ENCODE measurements around the gene MRPS6. TPM values are rescaled to one million over a fixed set of nuclear protein-coding genes. Genes with fewer than 3 reads are reported as not detected.

Gene MRPS6
- total and polyA plus RNA-seq, 2 of the 4 experiments (the other 2 are of a cell fraction) = 7.5 to 35.1 TPM

DNA sequence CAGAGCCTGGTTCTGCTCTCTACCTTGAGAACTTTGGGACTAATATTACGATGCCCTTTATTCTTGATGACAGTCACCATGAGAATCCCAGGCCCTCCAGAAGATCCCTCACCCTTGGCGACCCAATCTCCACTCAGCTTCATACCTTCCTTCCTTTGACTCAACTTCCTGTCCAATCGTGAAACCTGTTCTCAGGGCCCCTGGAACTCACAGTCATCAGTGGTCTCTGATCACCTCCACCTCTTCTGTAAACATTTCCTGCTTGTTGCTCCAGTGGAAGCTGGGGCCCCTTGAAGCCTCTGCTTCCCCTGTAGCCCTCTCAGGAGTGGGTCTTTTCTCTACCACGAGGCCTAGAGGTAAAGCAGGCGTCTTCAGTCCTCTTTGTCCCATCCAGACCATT is 79.1 kb downstream of the MRPS6 start:
- H4K91ac ChIP-seq (ENCODE audit: insufficient read depth, low read depth, low read length) = no peak overlapping the region
- DNase-seq (no peak), ATAC-seq (ENCODE audit: low read depth) (no peak)
- H3K27me3 ChIP-seq (ENCODE audit: control insufficient read depth, insufficient read depth, low read length) = no peaks in the 10 kb centered on the region
- H3K27ac ChIP-seq (ENCODE audit: insufficient read depth, low read length) = no peak overlapping the region
- no peak overlapping the region for H3K23ac ChIP-seq (ENCODE audit: low read depth, low read length)
- H4K20me1 ChIP-seq (ENCODE audit: insufficient read depth, low read length) = no peaks in the 10 kb centered on the region
- no peak overlapping the region for H2BK15ac ChIP-seq (ENCODE audit: low read depth, low read length)
- H3K9ac ChIP-seq (ENCODE audit: low read depth, low read length) = no peak overlapping the region
- no peak overlapping the region for H3K14ac ChIP-seq (replicated peaks; ENCODE audit: low read depth, low read length)
- H3K56ac ChIP-seq (ENCODE audit: extremely low read depth, insufficient read depth, low read length) = no peak overlapping the region
- BruUV-seq (replicated peaks) = no TSS peak
- in situ Hi-C loops (cut with MboI; ENCODE audit: low sequenced_read_pairs) (no loop called here), dilution Hi-C loops (cut with HindIII; ENCODE audit: low sequenced_read_pairs, unreplicated experiment) (no loop called here), intact Hi-C loops (cut with micrococcal nuclease) (no loop called here)
- no peak overlapping the region for H3K18ac ChIP-seq (ENCODE audit: low read depth, low read length)
- H3K4ac ChIP-seq (ENCODE audit: low read depth, low read length) = no peak overlapping the region
- CTCF ChIA-PET = no interaction called here
- H4K5ac ChIP-seq (ENCODE audit: low read depth, low read length) = no peak overlapping the region
- H2AK5ac ChIP-seq (ENCODE audit: low read depth, low read length) = no peak overlapping the region
- H4K8ac ChIP-seq (ENCODE audit: low read depth in 2 of 2, low read length in 2 of 2) = no peak overlapping the region
- H3K9me1 ChIP-seq (ENCODE audit: insufficient read depth, low read length) = peaks cover 5% of the 10 kb centered on the region
- no peak for TF ChIP-seq MAFK (IDR thresholded peaks at IDR 0.05; ENCODE audit: low read depth, low read length)
- TF ChIP-seq FOS (IDR thresholded peaks at IDR 0.05; ENCODE audit: low read depth, low read length) = no peak
- no peak for TF ChIP-seq RAD21 (IDR thresholded peaks at IDR 0.05; ENCODE audit: low read length)
- TF ChIP-seq CEBPB (IDR thresholded peaks at IDR 0.05; ENCODE audit: low read depth, low read length) = no peak
- no peak for TF ChIP-seq CHD1 (IDR thresholded peaks at IDR 0.05; ENCODE audit: low read depth, low read length)
- TF ChIP-seq MAZ (IDR thresholded peaks at IDR 0.05; ENCODE audit: borderline replicate concordance, low read depth, low read length) = no peak
- H2BK120ac ChIP-seq (ENCODE audit: low read depth, low read length) = no peak overlapping the region
- no peak overlapping the region for H3K4me3 ChIP-seq (ENCODE audit: insufficient read depth, low read depth, low read length)
- POLR2A ChIA-PET (ENCODE audit: unreplicated experiment) = no interaction called here
- no peak overlapping the region for H2BK20ac ChIP-seq (ENCODE audit: low read depth, low read length)
- 84% methylated on average over 3 of the region's 5 CpGs; no CpG with 5 or more reads in 1 of the 2 experiments for WGBS, 2 experiments (ENCODE audit: extremely low coverage in 2 of 2, insufficient read length in 1 of 2)
- H3K36me3 ChIP-seq (ENCODE audit: control insufficient read depth, insufficient read depth, low read length) = no peaks in the 10 kb centered on the region
- no peak overlapping the region for H2AK9ac ChIP-seq (replicated peaks; ENCODE audit: low read depth, low read length, poor library complexity)
- H3K9me3 ChIP-seq (ENCODE audit: control insufficient read depth, insufficient read depth, low read length) = no peaks in the 10 kb centered on the region
- H3K79me1 ChIP-seq (ENCODE audit: low read depth in 1 of 2, low read length in 2 of 2) = peaks cover 2 to 10% of the 10 kb centered on the region in 2 experiments; a peak in 1 of 4 replicates
- no peak overlapping the region for H2BK5ac ChIP-seq (ENCODE audit: low read depth, low read length, poor library complexity, severe bottlenecking)
- H3K4me1 ChIP-seq (ENCODE audit: control insufficient read depth, insufficient read depth, low read length) = peaks cover 10% of the 10 kb centered on the region
- no peak overlapping the region for H3K4me2 ChIP-seq (ENCODE audit: low read depth, low read length)
- no peak overlapping the region for H2AFZ ChIP-seq (replicated peaks; ENCODE audit: low read length, poor library complexity)
